ENCODE measurements around the gene DHRS7B. TPM values are rescaled to one million over a fixed set of nuclear protein-coding genes. Genes with fewer than 3 reads are reported as not detected.

Gene DHRS7B
- polyA plus RNA-seq, 1 donor from 2014 or later: 35.8 TPM

- H4K20me1 ChIP-seq (ENCODE audit: insufficient read depth): no peaks in the 10 kb centered on the region
- H3K9me2 ChIP-seq (ENCODE audit: insufficient read depth, low read length): no peaks in the 10 kb centered on the region
- H3K79me2 ChIP-seq (replicated peaks; ENCODE audit: insufficient read depth, low read length): no peaks in the 10 kb centered on the region
- no peaks in the 10 kb centered on the region for H3K27me3 ChIP-seq (ENCODE audit: insufficient read depth, low read depth, low read length)
- no peaks in the 10 kb centered on the region for H3K36me3 ChIP-seq (ENCODE audit: insufficient read depth, low read length)
- H3K9ac ChIP-seq (ENCODE audit: low read length): no peak overlapping the region
- TF ChIP-seq TAF1 (IDR thresholded peaks at IDR 0.05; ENCODE audit: low read depth) (no peak), REST (IDR thresholded peaks at IDR 0.05; ENCODE audit: borderline replicate concordance) (no peak), MXI1 (conservative IDR thresholded peaks at IDR 0.05; ENCODE audit: poor library complexity, severe bottlenecking) (no peak), RAD21 (conservative IDR thresholded peaks at IDR 0.05) (no peak), POLR2AphosphoS5 (IDR thresholded peaks at IDR 0.05) (no peak), EZH2 (IDR thresholded peaks at IDR 0.05; ENCODE audit: borderline replicate concordance, insufficient read depth, low read length, poor library complexity, severe bottlenecking) (no peak), SMC3 (conservative IDR thresholded peaks at IDR 0.05; ENCODE audit: poor library complexity) (no peak), EP300 (conservative IDR thresholded peaks at IDR 0.05; ENCODE audit: poor library complexity, severe bottlenecking) (no peak), CTCF (IDR thresholded peaks at IDR 0.05; ENCODE audit: poor library complexity, severe bottlenecking) (no peak)
- H2AFZ ChIP-seq (ENCODE audit: low read depth, low read length): no peak overlapping the region
- H3K9me3 ChIP-seq (ENCODE audit: low read length): no peaks in the 10 kb centered on the region
- H3K27ac ChIP-seq (ENCODE audit: low read length): no peak overlapping the region
- H3K4me2 ChIP-seq (ENCODE audit: low read length): no peak overlapping the region
- H3K4me3 ChIP-seq (ENCODE audit: low read length): no peak overlapping the region
- H3F3A ChIP-seq (ENCODE audit: insufficient read depth, low read length, poor library complexity, severe bottlenecking): no peaks in the 10 kb centered on the region
These were observed 113.1 kb downstream of the DHRS7B start for GRCh38 chr17:21239680-21240368.

DNA sequence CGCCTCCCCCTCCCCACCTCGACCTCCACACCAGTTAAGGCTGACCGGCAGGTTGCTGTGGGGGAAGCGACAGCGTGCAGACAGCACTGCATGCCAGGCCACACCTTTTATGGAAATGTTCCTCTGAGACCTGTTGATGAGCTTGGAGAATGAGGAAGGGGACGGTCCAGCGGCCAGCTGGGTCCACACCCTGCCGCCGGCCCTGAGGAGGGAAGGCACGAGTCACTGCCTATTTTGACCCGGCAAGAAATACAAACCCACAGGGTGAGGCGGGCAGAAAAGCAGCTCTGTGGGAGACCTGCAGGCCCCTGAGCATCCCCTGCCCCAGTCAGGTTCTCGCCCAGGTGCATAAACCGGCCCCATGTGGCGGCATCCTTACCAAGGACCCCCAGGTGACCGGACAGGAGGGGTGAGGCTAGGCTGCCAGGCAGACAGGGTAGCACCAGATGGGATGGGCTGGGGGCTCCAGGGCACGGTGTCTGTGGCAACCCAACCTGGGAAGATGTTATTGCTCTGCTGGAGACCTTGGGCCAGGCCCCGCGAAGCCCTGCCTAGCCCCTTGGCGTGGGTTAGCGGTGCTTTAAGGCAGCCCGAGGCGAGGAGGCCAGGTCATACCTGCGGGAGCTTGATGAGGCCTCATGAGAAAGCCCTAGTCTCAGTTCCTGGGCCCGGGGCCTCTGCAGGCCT is 113.7 kb downstream of the DHRS7B start:
- H3K79me2 ChIP-seq (replicated peaks; ENCODE audit: insufficient read depth, low read length): no peaks in the 10 kb centered on the region
- H3K27me3 ChIP-seq (ENCODE audit: insufficient read depth, low read depth, low read length): no peaks in the 10 kb centered on the region
- H3K36me3 ChIP-seq (ENCODE audit: insufficient read depth, low read length): no peaks in the 10 kb centered on the region
- no peak overlapping the region for H3K4me3 ChIP-seq (ENCODE audit: low read length)
- H3K9me3 ChIP-seq (ENCODE audit: low read length): no peaks in the 10 kb centered on the region
- H3K9ac ChIP-seq (ENCODE audit: low read length): no peak overlapping the region
- H3K27ac ChIP-seq (ENCODE audit: low read length): no peak overlapping the region
- H3F3A ChIP-seq (ENCODE audit: insufficient read depth, low read length, poor library complexity, severe bottlenecking): no peaks in the 10 kb centered on the region
- no peak overlapping the region for H3K4me2 ChIP-seq (ENCODE audit: low read length)
- H2AFZ ChIP-seq (ENCODE audit: low read depth, low read length): no peak overlapping the region
- TF ChIP-seq EP300 (conservative IDR thresholded peaks at IDR 0.05; ENCODE audit: poor library complexity, severe bottlenecking) (no peak), POLR2AphosphoS5 (IDR thresholded peaks at IDR 0.05) (no peak), CTCF (IDR thresholded peaks at IDR 0.05; ENCODE audit: poor library complexity, severe bottlenecking) (no peak), REST (IDR thresholded peaks at IDR 0.05; ENCODE audit: borderline replicate concordance) (no peak), MXI1 (conservative IDR thresholded peaks at IDR 0.05; ENCODE audit: poor library complexity, severe bottlenecking) (no peak), TAF1 (IDR thresholded peaks at IDR 0.05; ENCODE audit: low read depth) (no peak), EZH2 (IDR thresholded peaks at IDR 0.05; ENCODE audit: borderline replicate concordance, insufficient read depth, low read length, poor library complexity, severe bottlenecking) (no peak), SMC3 (conservative IDR thresholded peaks at IDR 0.05; ENCODE audit: poor library complexity) (no peak), RAD21 (conservative IDR thresholded peaks at IDR 0.05) (no peak)
- H3K9me2 ChIP-seq (ENCODE audit: insufficient read depth, low read length): no peaks in the 10 kb centered on the region
- H4K20me1 ChIP-seq (ENCODE audit: insufficient read depth): no peaks in the 10 kb centered on the region
